SIG-M5 treated with dmso at 0.1 percent for 504 hours (cell line): ENCODE measurements around the gene PALM2AKAP2.
"Not testable (repeated sequence)": the region's sequence is repeated elsewhere in the genome, so short reads cannot be mapped to it uniquely, and the experiment has no call there.

Source experiments
- DNase-seq: peaks from one replicate; lab custom pipeline; 2025; ENCODE audit not compliant: unreplicated experiment; lab: John Stamatoyannopoulos, UW

Gene PALM2AKAP2

DNA sequence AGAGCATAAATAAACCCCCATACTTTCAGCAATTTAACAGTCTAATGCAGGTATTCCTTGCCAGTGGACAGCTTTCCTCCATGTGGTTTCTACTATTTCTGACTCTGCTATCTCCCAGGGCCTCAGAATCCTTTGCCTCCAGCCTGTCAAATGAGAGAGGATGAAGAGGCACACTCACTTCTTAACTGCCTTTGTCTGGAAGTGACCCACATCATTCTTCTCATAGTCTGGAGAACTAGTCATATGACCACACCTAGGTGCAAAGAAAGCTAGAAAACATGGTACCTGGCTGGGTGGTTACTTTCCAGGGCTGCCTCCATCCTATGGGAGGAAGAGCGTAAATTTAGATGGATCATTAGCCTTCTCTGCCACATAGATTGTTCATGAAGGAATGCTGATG, 22.5 kb downstream of the PALM2AKAP2 start:
- no peak for DNase-seq

GRCh38 chr9:109805050-109805449, 25.1 kb downstream of the PALM2AKAP2 start:
- DNase-seq: no peak

- no peak for DNase-seq
Observed at GRCh38 chr9:109806506-109807115, 26.6 kb downstream of the PALM2AKAP2 start.

DNA sequence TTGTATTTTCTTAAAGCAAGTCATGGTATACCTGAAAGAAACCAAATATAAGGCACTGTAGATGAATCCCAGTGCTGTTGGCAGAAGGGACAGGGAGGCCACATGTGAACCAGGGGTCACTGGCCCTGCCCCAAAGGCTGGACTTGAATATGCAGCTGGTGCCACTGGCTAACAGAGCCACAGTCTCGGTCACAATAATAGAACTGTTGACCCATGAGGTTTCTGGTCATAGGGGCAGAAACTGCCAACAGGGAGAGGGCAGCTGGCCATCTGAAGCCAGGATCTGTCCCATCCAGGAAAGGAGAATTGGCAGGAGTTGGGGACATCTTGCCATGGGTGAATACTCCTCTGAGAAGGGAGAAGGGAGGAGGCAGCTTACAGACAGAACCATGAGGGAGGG, 31.9 kb downstream of the PALM2AKAP2 start:
- DNase-seq: no peak

- DNase-seq: no peak
Observed at GRCh38 chr9:109812331-109812730, 32.3 kb downstream of the PALM2AKAP2 start.

DNA sequence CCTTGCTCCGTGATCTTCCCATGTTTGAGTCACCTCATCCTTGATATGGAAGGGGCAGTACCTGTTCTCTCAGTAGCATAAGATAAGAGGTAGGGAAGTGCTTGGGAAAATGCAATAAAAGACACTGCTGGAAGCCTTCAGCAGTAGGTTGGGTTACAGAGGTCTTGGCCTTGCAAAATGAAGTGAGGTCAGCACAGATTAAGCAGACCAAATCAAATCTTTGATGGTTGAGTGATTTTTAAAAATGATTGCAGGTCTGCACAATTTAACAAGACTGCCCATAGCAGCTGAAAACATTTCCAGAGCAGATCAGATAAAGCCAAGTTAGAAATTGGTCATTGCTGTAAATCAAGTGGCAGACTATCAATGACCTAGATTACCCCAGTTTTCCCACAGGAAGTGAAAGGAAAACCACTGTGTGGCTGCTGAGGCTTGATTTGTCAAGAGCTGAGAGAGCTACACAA, 32.9 kb downstream of the PALM2AKAP2 start:
- no peak for DNase-seq

- DNase-seq: no peak
Observed at GRCh38 chr9:109813303-109813702, 33.3 kb downstream of the PALM2AKAP2 start.

DNA sequence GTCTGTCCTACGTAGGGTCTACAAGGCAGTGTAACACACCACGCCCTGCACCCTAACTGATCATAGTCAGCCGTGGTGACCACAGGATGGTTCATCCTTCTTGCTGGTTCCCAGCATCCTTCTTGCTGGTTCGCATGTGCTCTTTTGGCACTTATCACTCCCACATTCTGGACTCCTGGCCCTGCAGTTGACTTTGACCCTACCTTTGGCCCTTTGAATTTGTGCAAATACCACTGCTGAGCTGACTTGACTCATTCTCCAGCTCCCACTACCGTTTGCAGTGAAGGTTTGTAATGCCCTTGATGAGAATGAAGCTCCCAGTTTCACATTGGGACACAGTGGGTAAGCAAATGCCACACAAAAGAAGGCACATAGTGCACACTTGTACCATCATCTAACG, 33.8 kb downstream of the PALM2AKAP2 start:
- DNase-seq: no peak

GRCh38 chr9:109815366-109815947, 35.5 kb downstream of the PALM2AKAP2 start:
- no peak for DNase-seq

DNA sequence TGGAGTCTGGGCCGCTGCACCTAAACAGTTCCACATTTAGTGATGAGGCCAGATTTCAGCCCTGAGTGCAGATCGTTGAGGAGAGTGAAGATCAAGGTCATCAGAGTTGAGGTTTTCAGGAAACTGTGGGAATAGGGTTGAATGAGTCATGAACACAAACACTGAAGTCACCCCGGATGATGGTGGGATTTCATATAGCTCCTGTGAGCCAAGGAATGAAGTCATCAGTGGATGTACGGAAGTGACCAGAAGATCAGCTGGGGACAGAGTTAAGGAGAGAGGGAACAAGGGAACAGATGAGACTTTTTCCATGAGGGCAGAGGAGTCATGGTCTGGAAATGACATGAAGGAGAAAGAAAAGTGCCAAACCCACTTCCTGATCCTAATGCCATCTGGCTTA, 36.5 kb downstream of the PALM2AKAP2 start:
- no peak for DNase-seq

DNA sequence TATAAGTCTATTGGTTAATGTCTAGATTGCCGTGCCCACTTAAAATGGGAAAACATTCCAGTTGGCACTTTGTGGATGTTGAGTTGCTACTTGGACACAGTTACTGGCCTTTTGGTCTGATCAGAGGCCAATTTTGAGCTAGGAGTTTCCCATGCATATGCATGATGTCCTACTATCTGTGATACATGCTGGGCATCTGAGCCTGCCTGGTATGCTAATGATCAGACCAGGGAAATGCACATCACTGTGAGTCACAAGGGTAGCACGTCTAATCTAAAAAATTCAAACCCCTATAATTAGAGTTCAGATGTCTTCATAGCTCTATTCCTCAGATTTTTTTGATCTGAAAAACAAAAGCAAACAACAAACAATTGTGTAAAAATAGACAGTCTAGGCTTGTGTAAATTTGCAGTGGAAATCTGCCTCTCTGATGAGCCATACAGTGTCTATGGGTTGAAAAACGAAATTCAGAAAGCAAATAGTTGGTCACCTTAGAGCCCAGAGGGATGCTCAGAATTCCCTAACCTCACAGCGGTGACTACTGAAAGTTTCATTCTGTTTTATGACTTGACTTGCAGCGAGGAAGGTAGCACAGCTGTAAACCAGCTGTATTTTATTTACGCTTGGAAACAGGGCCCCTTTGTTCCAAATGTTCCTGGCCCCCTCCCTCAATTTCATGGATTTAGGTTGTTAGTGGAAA, 37.3 kb downstream of the PALM2AKAP2 start:
- DNase-seq: no peak

DNA sequence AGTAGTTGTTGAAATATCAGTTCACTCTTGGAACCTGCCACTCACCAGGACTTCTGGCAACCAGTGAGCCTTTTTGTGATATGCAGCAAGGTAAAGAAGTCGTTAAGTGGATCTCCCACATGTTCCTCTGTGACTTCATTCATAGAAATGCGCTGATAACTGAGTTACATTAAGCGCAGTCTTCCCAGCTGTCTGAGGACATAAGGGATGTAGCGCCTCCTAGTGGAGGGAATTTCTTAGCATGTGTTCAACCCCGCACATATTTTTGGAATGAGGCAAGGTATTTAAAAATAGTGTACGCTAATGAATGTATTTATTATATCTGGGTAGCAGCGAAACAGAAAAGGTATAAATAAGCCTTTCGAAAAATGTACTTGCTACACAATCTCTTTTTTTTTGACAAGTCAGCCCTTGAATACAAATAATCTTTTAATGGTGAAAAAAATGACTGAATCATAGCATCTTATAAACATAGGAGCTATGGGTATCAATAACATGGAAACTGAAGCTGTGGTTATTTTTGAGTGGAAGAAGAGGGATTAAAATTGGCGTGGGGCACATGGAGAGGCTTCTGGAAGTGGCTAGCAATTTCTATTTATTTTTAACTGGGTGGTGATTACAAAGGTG, 38.0 kb downstream of the PALM2AKAP2 start:
- DNase-seq: peak; percentile 62

DNA sequence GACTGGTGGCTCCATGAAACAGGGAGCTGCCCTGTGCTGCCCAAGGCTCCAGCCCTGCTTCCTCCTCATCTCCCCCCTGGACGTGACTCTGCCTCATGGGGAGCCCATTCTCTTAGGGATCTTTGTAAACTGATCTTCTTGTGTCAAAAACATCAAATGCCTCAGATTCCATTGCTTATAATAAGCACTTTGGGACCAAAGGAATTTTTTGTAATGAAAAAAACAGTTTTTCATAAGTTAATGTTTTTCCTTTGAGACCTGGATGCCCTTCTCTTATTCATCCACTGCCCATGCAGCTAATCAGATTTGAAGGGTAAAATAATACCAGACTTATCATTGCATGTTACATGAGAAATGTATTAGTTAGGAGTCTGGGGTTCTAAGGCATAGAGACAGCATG, 41.7 kb downstream of the PALM2AKAP2 start:
- no peak for DNase-seq

GRCh38 chr9:109825383-109825782, 45.4 kb downstream of the PALM2AKAP2 start:
- DNase-seq: not testable (repeated sequence)

DNA sequence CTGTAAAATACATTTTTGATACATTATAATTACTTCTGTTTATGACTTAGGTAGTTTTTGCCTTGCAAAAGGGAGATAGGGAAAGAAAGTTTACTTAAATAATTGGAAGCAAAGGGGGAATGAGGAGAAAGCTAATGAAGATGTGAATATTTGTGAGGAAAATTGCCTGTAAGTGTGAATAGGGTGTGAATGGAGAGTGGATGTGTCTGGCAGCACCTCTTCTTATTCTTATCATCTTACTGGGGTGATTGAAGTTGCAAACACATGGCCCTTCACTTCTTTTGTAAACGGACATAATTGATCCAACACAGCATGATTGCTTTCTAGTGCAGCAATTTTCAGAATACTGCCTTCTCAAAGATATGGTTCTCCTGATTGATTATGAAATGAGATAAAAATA, 46.6 kb downstream of the PALM2AKAP2 start:
- DNase-seq: no peak

DNA sequence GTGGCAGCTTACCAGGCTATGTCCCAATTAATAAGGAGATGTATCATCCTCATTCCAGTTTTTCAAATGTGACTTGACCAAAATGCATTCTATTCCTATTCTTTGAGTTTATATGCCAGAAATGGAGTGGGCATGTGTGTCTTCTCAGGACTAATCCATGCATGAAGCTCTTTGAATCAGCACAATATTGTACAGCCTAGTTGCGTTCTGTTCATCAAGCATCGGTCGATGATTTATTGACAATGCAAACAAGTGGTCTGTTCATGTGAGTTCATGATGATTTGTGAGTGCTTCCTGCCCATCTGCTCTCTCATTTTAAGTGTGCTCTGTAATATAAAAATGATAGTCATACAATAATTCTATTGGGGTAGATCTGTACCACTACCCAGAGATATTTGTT, 48.3 kb downstream of the PALM2AKAP2 start:
- DNase-seq: no peak
